K562 (cell line): ENCODE data around the gene TMEM214. TPM values are rescaled to one million over a fixed set of nuclear protein-coding genes. Genes with fewer than 3 reads are reported as not detected.

Experiments
- ATAC-seq: fragments of 200-7000 bp; cut with Tn5 transposase; 3 replicates; pipeline ENCODE4 v1.9.1; 2020; ENCODE audit warnings: moderate library complexity
- BruUV-seq: library from RNA; stranded (reverse); fragments of 400-500 nt; replicated peaks from 2 replicates; lab custom pipeline; 2021; lab: Mats Ljungman, UMichigan
- CTCF ChIA-PET: fragments of 300-600 bp; formaldehyde crosslinking; extraction: SDS; loops from one replicate; lab custom pipeline; 2021; ENCODE audit warnings: low intra/inter-chr PET ratio; lab: Yijun Ruan, JAX
- POLR2A ChIA-PET: fragments of 300-600, 350-650 bp; sonication (Branson Sonifier 250); formaldehyde crosslinking; extraction: SDS; loops from one replicate; lab custom pipeline; 2021; ENCODE audit warnings: antibody characterized with exemption, inconsistent platforms; lab: Yijun Ruan, JAX
- DNase-seq, 4 experiments: peaks; one replicate each; pipeline versions ENCODE4 v3.0.0 to v3.0.0-alpha.2; 2011 to 2018; ENCODE audit warnings: low spot score in 3 of 4, mixed read lengths in 3 of 4; ENCODE audit errors: extremely low read depth in 1 of 4
- FAIRE-seq: peaks from 2 replicates; lab custom pipeline; 2011; peaks lifted over from hg19 to GRCh38; lab: Jason Lieb, UNC
- H2AFZ ChIP-seq: 2 replicates; pipeline ENCODE4 v1.6.0; 2011; ENCODE audit warnings: low read depth, low read length, control low read depth, inconsistent platforms
- H3K27ac ChIP-seq: fragments of 200-600 bp; 3 replicates; pipeline ENCODE4 v1.8.0; 2011; ENCODE audit warnings: low read depth, mild to moderate bottlenecking, control low read depth, inconsistent platforms, low read length, moderate library complexity, mixed read lengths; ENCODE audit errors: extremely low read depth
- H3K27me3 ChIP-seq, 2 experiments: fragments of 300-600 bp in 1 of 2; 2 replicates in 1 of 2; 3 replicates in 1 of 2; pipeline versions ENCODE4 v1.6.0 to v1.8.0; 2011; ENCODE audit warnings: inconsistent platforms in 2 of 2, low read length in 2 of 2, mild to moderate bottlenecking in 1 of 2, mixed read lengths in 1 of 2, moderate library complexity in 1 of 2; ENCODE audit not compliant: control insufficient read depth in 2 of 2, insufficient read depth in 2 of 2
- H3K36me3 ChIP-seq: fragments of 300-600 bp; 3 replicates; pipeline ENCODE4 v1.8.0; 2011; ENCODE audit warnings: mild to moderate bottlenecking, low read length, inconsistent platforms; ENCODE audit not compliant: control insufficient read depth, insufficient read depth
- H3K4me1 ChIP-seq, 2 experiments: fragments of 200-600 bp in 1 of 2; replicated peaks in 1 of 2; 2 replicates in 1 of 2; 3 replicates in 1 of 2; pipeline versions ENCODE4 v1.5.1 to v1.8.0; 2011; ENCODE audit warnings: inconsistent platforms in 2 of 2, low read length in 2 of 2, mild to moderate bottlenecking in 1 of 2, mixed read lengths in 1 of 2, moderate library complexity in 1 of 2; ENCODE audit not compliant: control insufficient read depth in 2 of 2, insufficient read depth in 2 of 2
- H3K4me2 ChIP-seq: 2 replicates; pipeline ENCODE4 v1.6.1; 2011; ENCODE audit warnings: low read length, control low read depth, inconsistent platforms, mixed read lengths; ENCODE audit not compliant: insufficient read depth
- H3K4me3 ChIP-seq: fragments of 200-600 bp; sonication (generic), shearing (Covaris generic); 2 replicates; pipeline ENCODE4 v1.5.1; 2016; ENCODE audit warnings: control low read depth, inconsistent platforms
- H3K79me2 ChIP-seq: fragments of 200-600 bp; 3 replicates; pipeline ENCODE4 v1.8.0; 2011; ENCODE audit warnings: low read length, inconsistent platforms; ENCODE audit not compliant: control insufficient read depth, insufficient read depth
- H3K9ac ChIP-seq, 2 experiments: 2 replicates each; pipeline versions ENCODE4 v1.6.0 to v1.6.1; 2011; ENCODE audit warnings: low read depth in 2 of 2, low read length in 2 of 2, control low read depth in 1 of 2, inconsistent platforms in 1 of 2, mild to moderate bottlenecking in 1 of 2, mixed read lengths in 1 of 2; ENCODE audit not compliant: insufficient read depth in 1 of 2
- H3K9me1 ChIP-seq: one replicate; pipeline ENCODE4 v1.6.0; 2011; ENCODE audit warnings: inconsistent platforms, mild to moderate bottlenecking, low read length, moderate library complexity; ENCODE audit not compliant: control insufficient read depth, insufficient read depth
- H3K9me3 ChIP-seq: replicated peaks from 2 replicates; pipeline ENCODE4 v1.5.1; 2011; ENCODE audit warnings: low read depth, low read length, inconsistent platforms; ENCODE audit not compliant: control insufficient read depth, insufficient read depth
- H4K20me1 ChIP-seq: replicated peaks from 2 replicates; pipeline ENCODE4 v1.6.1; 2011; ENCODE audit warnings: low read length, inconsistent platforms, mixed read lengths; ENCODE audit not compliant: control insufficient read depth, insufficient read depth
- C11orf30 ChIP-seq: fragments of 450-650 bp; IDR thresholded peaks from 2 replicates; pipeline ENCODE4 v1.6.1; 2016; ENCODE audit warnings: low read depth, mild to moderate bottlenecking
- FOXJ2 ChIP-seq: fragments of 200-800 bp; sonication (Bioruptor generic); IDR thresholded peaks from 2 replicates; pipeline ENCODE4 v1.6.1; 2016; ENCODE audit warnings: missing genetic modification characterization, missing compliant biosample characterization
- GMEB1 ChIP-seq: fragments of 250-450 bp; sonication (Bioruptor Pico); IDR thresholded peaks from 2 replicates; pipeline ENCODE4 v1.4.0; 2020; ENCODE audit warnings: mild to moderate bottlenecking
- JUND ChIP-seq, 2 experiments: IDR thresholded peaks; 2 replicates in 1 of 2; 3 replicates in 1 of 2; pipeline ENCODE4 v1.6.1; 2011; ENCODE audit warnings: borderline replicate concordance in 2 of 2, low read depth in 2 of 2, low read length in 2 of 2, improper control_type of control experiment in 1 of 2, missing biosample characterization in 1 of 2, missing genetic modification characterization in 1 of 2, missing genetic modification reagents in 1 of 2
- KDM5B ChIP-seq: fragments of 200-600 bp; sonication (generic); IDR thresholded peaks from 2 replicates; pipeline ENCODE4 v1.6.1; 2012; ENCODE audit warnings: low read depth, mild to moderate bottlenecking, moderate library complexity, low read length, control low read depth, inconsistent platforms; ENCODE audit not compliant: insufficient replicate concordance
- NFIC ChIP-seq: fragments of 450-650 bp; IDR thresholded peaks from 2 replicates; pipeline ENCODE4 v1.6.1; 2017; ENCODE audit warnings: mild to moderate bottlenecking, inconsistent platforms
- NONO ChIP-seq, 2 experiments: fragments of 200-400 bp in 1 of 2; fragments of 450-650 bp in 1 of 2; formaldehyde crosslinking in 1 of 2; IDR thresholded peaks; 2 replicates each; pipeline ENCODE4 v1.6.1; 2017; ENCODE audit warnings: low read depth in 2 of 2, mild to moderate bottlenecking in 2 of 2, moderate library complexity in 2 of 2, low read length in 1 of 2
- NRF1 ChIP-seq, 2 experiments: fragments of 450-650 bp; IDR thresholded peaks in 1 of 2; conservative IDR thresholded peaks in 1 of 2; 2 replicates each; pipeline ENCODE4 v1.6.1; 2014; ENCODE audit warnings: mild to moderate bottlenecking in 2 of 2
- RBM22 ChIP-seq: fragments of 200-400 bp; formaldehyde crosslinking; IDR thresholded peaks from 2 replicates; pipeline ENCODE4 v1.6.1; 2018; ENCODE audit warnings: low read length, low read depth; ENCODE audit not compliant: poor library complexity, severe bottlenecking
- RNF219 ChIP-seq: fragments of 250-450 bp; sonication (Bioruptor Pico); IDR thresholded peaks from 2 replicates; pipeline ENCODE4 v1.5.0; 2022; ENCODE audit warnings: mild to moderate bottlenecking
- ZNF740 ChIP-seq, 3 experiments: fragments of 200-800 bp in 1 of 3; sonication (Bioruptor generic) in 1 of 3; sonication (generic) in 1 of 3; formaldehyde crosslinking in 1 of 3; IDR thresholded peaks; 2 replicates each; pipeline versions ENCODE4 v1.6.1 to v1.8.0; 2016 to 2022; ENCODE audit warnings: mild to moderate bottlenecking in 2 of 3, missing compliant biosample characterization in 2 of 3, missing genetic modification characterization in 2 of 3, missing genetic modification reagents in 1 of 3
- whole genome bisulfite sequencing: fragments of 100-300 bp; shearing (Covaris generic); methylation state at CpG from one replicate; pipeline ENCODE4 v1.1.6; 2016; ENCODE audit warnings: low coverage, mixed read lengths; ENCODE audit not compliant: insufficient coverage; ENCODE audit errors: missing lambda C conversion rate; 5-methylcytosine and 5-hydroxymethylcytosine counted together
- in situ Hi-C: fragments of 300-500 bp; cut with MboI; formaldehyde crosslinking; loops from 4 replicates; pipeline ENCODE4 v1.15.0; 2018; ENCODE audit warnings: inconsistent platforms, mixed read lengths
- intact Hi-C: fragments of 100-400 bp; cut with micrococcal nuclease; formaldehyde crosslinking; loops from 2 replicates; pipeline ENCODE4 v1.14.2; 2022
- polyA plus RNA-seq, 8 experiments: library from polyadenylated mRNA; depleted of rRNA in 4 of 8; stranded (reverse) in 5 of 8; unstranded in 3 of 8; fragments of >200 nt; fragmentation: Nextera tagmentation in 2 of 8; fragmentation: Illumina TruSeq in 1 of 8; extraction: Ambion mirVana in 2 of 8; extraction: Trizol in 1 of 8; gene quantifications; 2 replicates each; pipeline versions ENCODE4 v1.2.1 to v1.2.3, GENCODE V29; 2011 to 2014; ENCODE audit warnings: inconsistent platforms in 1 of 8, missing spikeins in 1 of 8
- total RNA-seq, 7 experiments: library from RNA; depleted of rRNA in 6 of 7; stranded (reverse); fragments of >200 nt in 6 of 7; fragmentation: Illumina TruSeq in 2 of 7; extraction: Trizol in 2 of 7; gene quantifications; 2 replicates each; pipeline versions ENCODE4 v1.2.1 to v1.2.3, GENCODE V29; 2011 to 2021; ENCODE audit warnings: low replicate concordance in 1 of 7

TMEM214 gene
- total and polyA plus RNA-seq, 9 of the 15 experiments (the other 6 are each of a cell fraction or from before 2014, with no cell fraction given) = 11.4 to 81.4 (median 44.1) TPM

GRCh38 chr2:27071277-27071989, 38.7 kb downstream of the TMEM214 start, which contains the start of gene OST4:
Gene OST4 (minus strand): TSS chr2:27071654.
- no peaks in the 10 kb centered on the region for H3K9me1 ChIP-seq
- no peaks in the 10 kb centered on the region for H3K27me3 ChIP-seq
- H3K4me3 ChIP-seq = peak within 1 kb of the TSS; percentile 82
- FAIRE-seq (peak; percentile 75), DNase-seq (peak; percentile 95 to 96 (median 96)), ATAC-seq (peak; percentile 93)
- H3K79me2 ChIP-seq = peaks cover 29% of the 10 kb centered on the region
- H4K20me1 ChIP-seq = no peaks in the 10 kb centered on the region
- H3K9me3 ChIP-seq = no peaks in the 10 kb centered on the region
- intact Hi-C loops = no loop called here
- in situ Hi-C loops = no loop called here
- peaks cover 36% of the 10 kb centered on the region; the same call in 2 of the 3 replicates for H3K36me3 ChIP-seq
- H3K4me1 ChIP-seq = peaks cover 38 to 51% of the 10 kb centered on the region in 2 experiments
- H3K27ac ChIP-seq = peak within 1 kb of the TSS; percentile 86
- H3K9ac ChIP-seq = peak within 1 kb of the TSS; percentile 90 to 99
- CTCF ChIA-PET = interaction anchor here (0.7 kb wide), 1 partner anchor 1490 kb away, joined by 3 read pairs; no protein-coding TSS in a partner anchor
- WGBS = under 1% methylated on average over 56 of the region's 86 CpGs
- BruUV-seq = no TSS peak
- H3K4me2 ChIP-seq = peak within 1 kb of the TSS; percentile 98
- peak within 1 kb of the TSS; percentile 80 for H2AFZ ChIP-seq
- POLR2A ChIA-PET = interaction anchor here (0.5 to 2.9 kb wide), 17 partner anchors 8 to 421 kb away, joined by 3 to 32 read pairs (median 4); partner anchors contain the start of gene AGBL5
- TF ChIP-seq GMEB1 (CRISPR knock-in tag) (peak; percentile 91), NONO (IDR thresholded peaks at IDR 0.05; ENCODE audit: low read depth in 2 of 2, low read length in 1 of 2) (peak in 1 of 2 experiments; percentile 44; a peak in 3 of 4 replicates), NFIC (peak; percentile 29), RNF219 (CRISPR knock-in tag) (no peak), RBM22 (no peak), NRF1 (conservative IDR thresholded peaks at IDR 0.05 in 1 of 2, IDR thresholded peaks at IDR 0.05 in 1 of 2) (peak; percentile 62 to 66; a peak in 2 of 4 replicates), ZNF740 (CRISPR knock-in tag; IDR thresholded peaks at IDR 0.05) (0 out of 2 replicates have a peak, but pooled peaks have one; percentile 22), ZNF740 (tag; IDR thresholded peaks at IDR 0.05) (peak in 1 of 2 experiments; percentile 18; a peak in 1 of 4 replicates), JUND (IDR thresholded peaks at IDR 0.05; ENCODE audit: borderline replicate concordance, low read depth, low read length) (0 out of 2 replicates have a peak, but pooled peaks have one; percentile 39), JUND (tag; IDR thresholded peaks at IDR 0.05; ENCODE audit: borderline replicate concordance, low read depth, low read length) (no peak; the same call in 2 of the 3 replicates), KDM5B (peak; percentile 91), C11orf30 (peak; percentile 72), FOXJ2 (tag) (0 out of 2 replicates have a peak, but pooled peaks have one; percentile 24)
